ENCODE data around the gene EFHC1. TPM values are rescaled to one million over a fixed set of nuclear protein-coding genes. Genes with fewer than 3 reads are reported as not detected.

The EFHC1 gene
- total RNA-seq, 1 experiment from 2014 or later, result 12.4 TPM

DNA sequence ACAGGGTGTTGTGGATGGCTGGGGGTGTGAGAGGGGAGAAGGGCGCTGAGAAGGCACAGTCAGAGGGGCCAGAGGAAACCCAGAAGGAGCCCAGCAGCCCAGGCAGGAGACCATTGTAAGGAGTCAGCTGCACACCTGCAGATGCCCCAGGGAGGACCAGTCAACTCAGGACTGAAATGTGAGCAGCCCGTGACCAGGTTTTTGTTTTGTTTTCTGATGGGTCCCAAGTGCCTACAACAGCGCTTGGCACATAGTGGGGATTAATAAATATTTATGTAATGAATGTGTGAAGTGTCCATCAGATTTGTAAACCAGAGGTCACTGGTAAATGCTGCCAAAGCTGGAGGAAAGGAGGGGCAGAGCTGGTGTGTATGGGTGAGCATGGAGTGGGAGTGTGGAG is 126.5 kb downstream of the EFHC1 start:
- no peak overlapping the region for H3K9ac ChIP-seq (ENCODE audit: low read length)
- peaks cover 17 to 34% of the 10 kb centered on the region in 2 experiments for H3K4me1 ChIP-seq (ENCODE audit: control insufficient read depth in 1 of 2, insufficient read depth in 2 of 2, low read length in 2 of 2)
- ChIA-PET CTCF (no interaction called here), RAD21 (ENCODE audit: low non-redundant PET in 1 of 2, low total read pairs in 2 of 2, uncharacterized antibody in 2 of 2, unreplicated experiment in 2 of 2) (no interaction called here), POLR2A (no interaction called here)
- intact Hi-C loops (cut with micrococcal nuclease), result no loop called here
- no peaks in the 10 kb centered on the region for H3K27me3 ChIP-seq (ENCODE audit: insufficient read depth, low read length)
- no peak overlapping the region for H3K4me3 ChIP-seq (replicated peaks in 1 of 2; ENCODE audit: low read depth in 1 of 2, low read length in 2 of 2)
- no peak overlapping the region for H3K4me2 ChIP-seq (ENCODE audit: low read length)
- H4K20me1 ChIP-seq (ENCODE audit: insufficient read depth), result no peaks in the 10 kb centered on the region
- H2AFZ ChIP-seq (ENCODE audit: low read depth, low read length, poor library complexity, severe bottlenecking), result no peak overlapping the region
- no peaks in the 10 kb centered on the region for H3K36me3 ChIP-seq (ENCODE audit: control insufficient read depth in 1 of 2, insufficient read depth in 2 of 2, low read length in 2 of 2)
- H3K27ac ChIP-seq (ENCODE audit: low read depth, low read length), result no peak overlapping the region
- DNase-seq (ENCODE audit: low read depth, low spot score), result no peak
- no peaks in the 10 kb centered on the region for H3K9me3 ChIP-seq (ENCODE audit: control insufficient read depth in 1 of 2, insufficient read depth in 1 of 2, low read depth in 1 of 2, low read length in 2 of 2)
- no peak for ATAC-seq
- no TSS peak for BruUV-seq (replicated peaks)
- peaks cover 48% of the 10 kb centered on the region for H3K79me2 ChIP-seq (ENCODE audit: insufficient read depth, low read length)
- TF ChIP-seq SRF (IDR thresholded peaks at IDR 0.05; ENCODE audit: low read depth) (no peak), CBX3 (IDR thresholded peaks at IDR 0.05; ENCODE audit: low read depth) (no peak), ZFX (IDR thresholded peaks at IDR 0.05) (no peak), CTCF (IDR thresholded peaks at IDR 0.05 in 2 of 3, conservative IDR thresholded peaks at IDR 0.05 in 1 of 3; ENCODE audit: borderline replicate concordance in 1 of 3, insufficient read depth in 1 of 3, low read depth in 2 of 3, low read length in 2 of 3) (no peak), ZBTB33 (IDR thresholded peaks at IDR 0.05; ENCODE audit: extremely low read depth, insufficient replicate concordance, low read length) (no peak), CEBPB (IDR thresholded peaks at IDR 0.05; ENCODE audit: low read depth) (no peak), ZNF274 (IDR thresholded peaks at IDR 0.05; ENCODE audit: low read depth, low read length) (no peak), POLR2AphosphoS5 (IDR thresholded peaks at IDR 0.05; ENCODE audit: low read depth, low read length) (no peak), EGR1 (IDR thresholded peaks at IDR 0.05; ENCODE audit: low read depth) (no peak)
- no peaks in the 10 kb centered on the region for H3K9me2 ChIP-seq (ENCODE audit: insufficient read depth)

Measured in HCT116 (cell line).